H9 (cell line): ENCODE data around the gene CUBN. TPM values are rescaled to one million over a fixed set of nuclear protein-coding genes. Genes with fewer than 3 reads are reported as not detected.

Experiments used
- DNase-seq: peaks from one replicate; pipeline ENCODE4 v3.0.0-alpha.2; 2017
- H2AFZ ChIP-seq: one replicate; pipeline ENCODE4 v1.6.1; 2013; ENCODE audit warnings: mild to moderate bottlenecking, low read length, control low read depth, moderate library complexity
- H2AK5ac ChIP-seq: 2 replicates; pipeline ENCODE4 v1.6.1; 2013; ENCODE audit warnings: low read length, control low read depth, mixed read lengths; ENCODE audit not compliant: insufficient read length
- H2BK120ac ChIP-seq: one replicate; pipeline ENCODE4 v1.6.1; 2013; ENCODE audit warnings: low read depth, mild to moderate bottlenecking, low read length, control low read depth, inconsistent platforms; ENCODE audit not compliant: poor library complexity, severe bottlenecking
- H2BK12ac ChIP-seq: 2 replicates; pipeline ENCODE4 v1.6.1; 2013; ENCODE audit warnings: low read length, control low read depth, mixed read lengths, low read depth; ENCODE audit not compliant: insufficient read length
- H2BK15ac ChIP-seq: 2 replicates; pipeline ENCODE4 v1.6.1; 2013; ENCODE audit warnings: low read depth, low read length, control low read depth
- H2BK20ac ChIP-seq: one replicate; pipeline ENCODE4 v1.6.1; 2013; ENCODE audit warnings: low read depth, mild to moderate bottlenecking, low read length, control low read depth, inconsistent platforms; ENCODE audit not compliant: poor library complexity, severe bottlenecking
- H2BK5ac ChIP-seq: 2 replicates; pipeline ENCODE4 v1.6.1; 2013; ENCODE audit warnings: low read length, control low read depth, mixed read lengths; ENCODE audit not compliant: insufficient read length
- H3K14ac ChIP-seq: 2 replicates; pipeline ENCODE4 v1.6.1; 2013; ENCODE audit warnings: low read length, control low read depth; ENCODE audit not compliant: insufficient read depth
- H3K18ac ChIP-seq: 2 replicates; pipeline ENCODE4 v1.6.1; 2013; ENCODE audit warnings: low read depth, mild to moderate bottlenecking, mixed read lengths, low read length, control low read depth; ENCODE audit not compliant: insufficient read length
- H3K23ac ChIP-seq: 2 replicates; pipeline ENCODE4 v1.6.1; 2013; ENCODE audit warnings: low read length, control low read depth, mixed read lengths, low read depth; ENCODE audit not compliant: insufficient read length
- H3K23me2 ChIP-seq: 2 replicates; pipeline ENCODE4 v1.6.1; 2013; ENCODE audit warnings: low read depth, mild to moderate bottlenecking, mixed read lengths, low read length, control low read depth; ENCODE audit not compliant: insufficient read length, poor library complexity, severe bottlenecking
- H3K27ac ChIP-seq: 2 replicates; pipeline ENCODE4 v1.5.1; 2013; ENCODE audit warnings: low read length, control low read depth, mixed read lengths, low read depth; ENCODE audit not compliant: insufficient read length
- H3K27me3 ChIP-seq: 2 replicates; pipeline ENCODE4 v1.6.1; 2013; ENCODE audit warnings: low read length, control low read depth, inconsistent platforms; ENCODE audit not compliant: insufficient read depth
- H3K4ac ChIP-seq: 2 replicates; pipeline ENCODE4 v1.6.1; 2013; ENCODE audit warnings: low read depth, mild to moderate bottlenecking, control low read depth, inconsistent platforms, low read length, moderate library complexity
- H3K4me1 ChIP-seq: 2 replicates; pipeline ENCODE4 v1.6.1; 2013; ENCODE audit warnings: low read length, control low read depth, inconsistent platforms; ENCODE audit not compliant: insufficient read depth
- H3K4me2 ChIP-seq: 2 replicates; pipeline ENCODE4 v1.6.1; 2013; ENCODE audit warnings: low read length, control low read depth, mixed read lengths; ENCODE audit not compliant: insufficient read length, insufficient read depth
- H3K56ac ChIP-seq: 2 replicates; pipeline ENCODE4 v1.6.1; 2013; ENCODE audit warnings: low read depth, mild to moderate bottlenecking, mixed read lengths, low read length, control low read depth; ENCODE audit not compliant: insufficient read length
- H3K79me1 ChIP-seq: 2 replicates; pipeline ENCODE4 v1.6.1; 2013; ENCODE audit warnings: low read depth, mild to moderate bottlenecking, moderate library complexity, low read length, control low read depth, inconsistent platforms; ENCODE audit not compliant: insufficient read depth, poor library complexity, severe bottlenecking
- H3K79me2 ChIP-seq: 2 replicates; pipeline ENCODE4 v1.6.1; 2013; ENCODE audit warnings: low read length, control low read depth, inconsistent platforms; ENCODE audit not compliant: insufficient read depth
- H3K9ac ChIP-seq: 2 replicates; pipeline ENCODE4 v1.6.1; 2013; ENCODE audit warnings: low read length, control low read depth, mixed read lengths; ENCODE audit not compliant: insufficient read length; ENCODE audit errors: extremely low read depth
- H3K9me3 ChIP-seq: one replicate; pipeline ENCODE4 v1.6.1; 2013; ENCODE audit warnings: low read depth, low read length, inconsistent platforms; ENCODE audit not compliant: control insufficient read depth
- H3T11ph ChIP-seq: one replicate; pipeline ENCODE4 v1.6.1; 2013; ENCODE audit warnings: mild to moderate bottlenecking, low read length, control low read depth, inconsistent platforms
- H4K20me1 ChIP-seq: one replicate; pipeline ENCODE4 v1.6.1; 2013; ENCODE audit not compliant: control insufficient read depth, insufficient read length, insufficient read depth
- H4K5ac ChIP-seq: 2 replicates; pipeline ENCODE4 v1.6.1; 2013; ENCODE audit warnings: low read depth, mild to moderate bottlenecking, mixed read lengths, low read length, control low read depth; ENCODE audit not compliant: insufficient read length
- H4K8ac ChIP-seq: replicated peaks from 2 replicates; pipeline ENCODE4 v1.6.1; 2013; ENCODE audit warnings: low read length, control low read depth, mixed read lengths, low read depth; ENCODE audit not compliant: insufficient read length
- H4K91ac ChIP-seq: 2 replicates; pipeline ENCODE4 v1.6.1; 2013; ENCODE audit warnings: low read depth, mild to moderate bottlenecking, moderate library complexity, mixed read lengths, low read length, control low read depth; ENCODE audit not compliant: insufficient read length
- H3K27ac Mint-ChIP-seq, 3 experiments: 2 replicates in 2 of 3; 3 replicates in 1 of 3; pipeline ENCODE4 v1.8.0; 2020 to 2021; ENCODE audit warnings: mixed read lengths in 3 of 3, mild to moderate bottlenecking in 1 of 3, moderate library complexity in 1 of 3
- H3K27me3 Mint-ChIP-seq: 2 replicates; pipeline ENCODE4 v1.8.0; 2021; ENCODE audit warnings: low read depth, mild to moderate bottlenecking, moderate library complexity, mixed read lengths
- H3K36me3 Mint-ChIP-seq, 3 experiments: 2 replicates in 2 of 3; 3 replicates in 1 of 3; pipeline ENCODE4 v1.8.0; 2020 to 2021; ENCODE audit warnings: low read depth in 3 of 3, mixed read lengths in 3 of 3; ENCODE audit not compliant: insufficient read depth in 1 of 3
- H3K4me1 Mint-ChIP-seq, 2 experiments: 2 replicates each; pipeline ENCODE4 v1.8.0; 2020; ENCODE audit warnings: mixed read lengths in 2 of 2
- H3K4me3 Mint-ChIP-seq, 2 experiments: 2 replicates in 1 of 2; 3 replicates in 1 of 2; pipeline ENCODE4 v1.8.0; 2020 to 2021; ENCODE audit warnings: mild to moderate bottlenecking in 2 of 2, mixed read lengths in 2 of 2, moderate library complexity in 1 of 2
- H3K9me3 Mint-ChIP-seq, 2 experiments: 2 replicates in 1 of 2; 3 replicates in 1 of 2; pipeline ENCODE4 v1.8.0; 2020; ENCODE audit warnings: mild to moderate bottlenecking in 2 of 2, mixed read lengths in 2 of 2, moderate library complexity in 1 of 2
- CTCF ChIP-seq: fragments of 200-600 bp; sonication (generic); conservative IDR thresholded peaks from 3 replicates; pipeline ENCODE4 v1.8.0; 2021; ENCODE audit warnings: antibody characterized with exemption, mild to moderate bottlenecking
- WGBS: extraction: QIAGEN DNeasy Blood & Tissue Kit; methylation state at CpG from one replicate; pipeline ENCODE4 v1.1.7; 2013; ENCODE audit warnings: missing lambda C conversion rate, low lambda C conversion rate, mixed read lengths; ENCODE audit not compliant: insufficient read length; ENCODE audit errors: extremely low coverage; 5-methylcytosine and 5-hydroxymethylcytosine counted together
- total RNA-seq: library from RNA; stranded (reverse); gene quantifications from 2 replicates; pipeline ENCODE4 v1.2.1, GENCODE V29; 2021

Gene CUBN
- total RNA-seq, 1 experiment from 2014 or later: 0.26 TPM

GRCh38 chr10:16938952-16939351 is 190.7 kb downstream of the CUBN start:
- Histone ChIP-seq H3K14ac (no peak overlapping the region), H3K23me2 (no peaks in the 10 kb centered on the region), H3K9ac (no peak overlapping the region), H3K27me3 (no peaks in the 10 kb centered on the region), H3K18ac (no peak overlapping the region), H2BK20ac (no peak overlapping the region), H2AFZ (no peak overlapping the region), H4K20me1 (no peaks in the 10 kb centered on the region), H2AK5ac (no peak overlapping the region), H4K8ac (no peak overlapping the region), H3K23ac (no peak overlapping the region), H2BK12ac (no peak overlapping the region), H3K4me1 (no peaks in the 10 kb centered on the region), H3T11ph (no peak overlapping the region), H3K56ac (no peak overlapping the region), H2BK5ac (no peak overlapping the region), H2BK15ac (no peak overlapping the region), H3K27ac (no peak overlapping the region), H2BK120ac (no peak overlapping the region), H3K79me2 (no peaks in the 10 kb centered on the region), H3K4ac (no peak overlapping the region), H4K91ac (no peak overlapping the region), H3K79me1 (no peaks in the 10 kb centered on the region), H3K9me3 (no peaks in the 10 kb centered on the region), H4K5ac (no peak overlapping the region), H3K4me2 (no peak overlapping the region)
- H3K36me3 Mint-ChIP-seq: no peaks in the 10 kb centered on the region
- no peaks in the 10 kb centered on the region; the same call in 1 of the 2 replicates for H3K27me3 Mint-ChIP-seq
- DNase-seq: no peak
- no CpG with 5 or more reads among the region's 3 CpGs for WGBS
- H3K4me1 Mint-ChIP-seq: peaks cover 0 to 3% of the 10 kb centered on the region in 2 experiments; a peak in 1 of 4 replicates
- no peak for TF ChIP-seq CTCF
- H3K27ac Mint-ChIP-seq: no peak overlapping the region
- no peak overlapping the region for H3K4me3 Mint-ChIP-seq
- no peaks in the 10 kb centered on the region for H3K9me3 Mint-ChIP-seq
